ENCODE data around the gene NOS2.
"Not testable (repeated sequence)": the region's sequence is repeated elsewhere in the genome, so short reads cannot be mapped to it uniquely, and the experiment has no call there.

NOS2 gene

DNA sequence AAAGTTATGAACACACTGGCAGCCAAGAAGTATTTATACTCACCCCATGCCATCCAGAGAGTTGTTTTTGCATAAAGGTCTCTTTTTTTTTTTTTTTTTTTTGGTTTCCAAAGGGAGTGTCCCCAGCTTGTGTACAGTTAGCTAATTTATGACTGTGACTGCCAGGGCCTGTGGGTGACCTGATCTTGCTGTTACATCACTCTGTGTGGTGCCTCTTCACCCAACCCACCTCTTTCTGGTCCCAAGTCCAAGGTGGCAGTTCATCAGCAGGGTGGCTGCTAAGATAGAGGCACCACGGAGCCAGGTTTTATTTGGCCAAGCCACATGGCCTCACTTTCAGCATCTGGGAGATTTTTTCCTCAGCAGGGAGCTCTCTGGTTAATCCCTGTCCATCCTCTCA, at the start of gene NOS2:
Gene NOS2 (minus strand): TSS at position 8 of the 400 bp plus-strand sequence. CDS start 1,720 bp downstream, outside the sequence.
- DNase-seq (ENCODE audit: low read depth) = no peak

DNA sequence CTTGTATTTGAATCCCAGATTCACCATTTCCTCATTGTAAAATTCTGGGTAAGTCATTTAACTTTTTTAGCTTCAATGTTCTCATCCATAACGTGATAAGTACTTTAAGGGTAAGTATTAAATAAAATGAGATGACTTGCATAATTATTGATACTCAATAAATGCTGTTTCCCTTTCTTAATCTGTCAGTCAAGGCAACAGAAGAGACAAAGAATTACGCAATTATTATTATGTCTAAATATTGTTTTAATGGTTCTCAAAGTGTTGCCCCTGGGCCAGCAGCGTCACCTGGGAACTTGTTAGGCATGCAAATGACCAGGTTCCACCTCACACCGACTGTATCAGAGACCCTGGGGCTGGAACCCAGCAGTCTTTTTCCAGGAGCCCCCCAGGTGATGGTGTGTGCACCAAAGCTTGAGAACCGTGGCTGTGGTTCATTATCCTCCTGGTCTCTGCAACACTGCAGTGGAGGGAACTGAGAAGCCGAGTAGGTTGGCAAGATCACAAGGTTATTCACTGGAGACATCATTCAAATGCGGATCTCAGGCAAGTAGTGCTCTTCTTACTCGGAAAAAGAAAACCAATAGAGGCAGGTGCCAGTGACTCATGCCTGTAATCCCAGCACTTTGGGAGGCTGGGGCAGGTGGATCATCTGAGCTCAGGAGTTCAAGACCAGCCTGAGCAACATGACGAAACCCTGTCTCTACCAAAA, 49.3 kb upstream of the NOS2 start:
- DNase-seq (ENCODE audit: low read depth) = no peak

- DNase-seq (ENCODE audit: low read depth) = no peak
These were observed 48.6 kb upstream of the NOS2 start for GRCh38 chr17:27848931-27849330.

DNA sequence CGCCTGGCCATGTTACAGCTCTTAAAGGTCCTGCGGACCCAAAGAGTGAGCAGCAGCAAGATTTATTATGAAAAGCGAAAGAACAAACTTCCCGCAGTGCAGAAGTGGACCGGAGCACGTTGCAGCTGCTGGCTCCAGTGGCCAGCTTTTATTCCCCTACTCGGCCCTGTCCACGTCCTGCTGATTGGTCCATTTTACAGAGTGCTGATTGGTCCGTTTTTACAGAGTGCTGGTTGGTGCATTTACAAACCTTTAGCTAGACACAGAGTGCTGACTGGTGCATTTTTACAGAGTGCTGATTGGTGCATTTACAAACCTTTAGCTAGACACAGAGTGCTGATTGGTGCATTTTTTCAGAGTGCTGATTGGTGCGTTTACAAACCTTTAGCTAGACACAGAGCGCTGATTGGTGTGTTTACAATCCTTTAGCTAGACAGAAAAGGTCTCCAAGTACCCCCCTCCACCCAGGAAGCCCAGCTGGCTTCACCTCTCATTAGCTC, 46.5 kb upstream of the NOS2 start:
- not testable (repeated sequence) for DNase-seq (ENCODE audit: low read depth)

GRCh38 chr17:27846042-27846655, 45.8 kb upstream of the NOS2 start:
- no peak for DNase-seq (ENCODE audit: low read depth)

GRCh38 chr17:27845264-27846041, 45.1 kb upstream of the NOS2 start:
- no peak for DNase-seq (ENCODE audit: low read depth)

DNA sequence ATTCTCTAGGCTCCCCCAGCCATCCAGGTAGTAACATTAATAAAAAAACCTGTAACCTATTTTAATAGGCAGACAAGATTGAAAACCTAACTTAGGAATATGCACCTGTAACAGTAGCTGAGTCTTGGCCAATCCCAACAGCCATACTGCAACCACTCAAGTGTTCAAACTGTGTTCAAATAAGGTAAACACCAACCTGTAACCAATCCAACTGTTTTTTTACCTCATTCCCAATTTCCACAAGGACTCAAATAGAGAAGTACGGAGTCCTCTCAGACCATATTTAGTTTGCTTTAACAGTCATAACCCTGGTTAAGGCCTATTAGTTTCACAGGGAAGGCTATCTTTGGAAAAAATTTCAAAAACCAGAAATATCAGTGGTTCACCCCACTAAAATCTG, 40.4 kb upstream of the NOS2 start:
- DNase-seq (ENCODE audit: low read depth) = no peak

GRCh38 chr17:27840406-27840678, 40.0 kb upstream of the NOS2 start:
- DNase-seq (ENCODE audit: low read depth) = not testable (repeated sequence)

- not testable (repeated sequence) for DNase-seq (ENCODE audit: low read depth)
These were observed 39.5 kb upstream of the NOS2 start for GRCh38 chr17:27839571-27840405.

GRCh38 chr17:27838607-27839006, 38.3 kb upstream of the NOS2 start:
- DNase-seq (ENCODE audit: low read depth) = not testable (repeated sequence)

- not testable (repeated sequence) for DNase-seq (ENCODE audit: low read depth)
These were observed 37.4 kb upstream of the NOS2 start for GRCh38 chr17:27837769-27838168.

GRCh38 chr17:27836651-27837050, 36.3 kb upstream of the NOS2 start:
- DNase-seq (ENCODE audit: low read depth) = no peak

DNA sequence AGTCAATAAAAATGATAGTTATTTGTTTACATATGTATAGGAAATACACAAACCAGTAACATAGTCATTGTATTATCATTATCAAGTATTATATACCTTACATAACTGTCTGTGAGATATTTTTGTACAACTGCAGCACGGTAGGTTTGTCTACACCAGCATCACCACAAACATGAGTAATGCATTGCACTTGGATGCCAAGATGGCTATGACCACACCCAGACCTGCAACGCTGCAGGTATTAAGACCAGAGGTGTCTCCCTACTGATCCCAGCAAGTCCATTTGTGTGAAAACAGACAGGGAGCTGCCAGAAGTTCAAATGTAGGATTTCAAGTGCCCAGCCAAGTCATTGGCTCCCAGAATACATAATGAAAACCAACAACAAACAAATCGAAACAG, 34.2 kb upstream of the NOS2 start:
- DNase-seq (ENCODE audit: low read depth) = no peak

DNA sequence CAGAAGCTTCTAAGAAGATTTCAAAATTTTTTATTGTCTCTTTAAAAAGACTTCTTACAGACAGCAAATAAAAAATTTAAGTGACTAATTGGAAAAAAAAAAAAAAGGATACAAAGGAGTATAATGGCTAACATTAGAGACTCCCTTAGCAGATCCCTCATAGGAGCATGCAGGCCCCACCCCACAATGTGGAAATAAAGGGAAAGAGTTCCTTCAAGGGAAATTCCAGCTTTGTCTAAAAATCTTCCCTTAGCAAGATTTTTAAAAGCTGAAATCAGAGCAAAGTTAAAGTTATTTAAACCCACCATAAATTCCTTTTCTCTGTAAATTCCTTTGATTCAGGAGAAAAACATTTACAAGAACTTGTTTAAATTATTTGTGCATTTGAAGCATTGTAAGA, 32.5 kb upstream of the NOS2 start:
- DNase-seq (ENCODE audit: low read depth) = no peak

GRCh38 chr17:27829888-27830287, 29.6 kb upstream of the NOS2 start:
- DNase-seq (ENCODE audit: low read depth) = not testable (repeated sequence)

DNA sequence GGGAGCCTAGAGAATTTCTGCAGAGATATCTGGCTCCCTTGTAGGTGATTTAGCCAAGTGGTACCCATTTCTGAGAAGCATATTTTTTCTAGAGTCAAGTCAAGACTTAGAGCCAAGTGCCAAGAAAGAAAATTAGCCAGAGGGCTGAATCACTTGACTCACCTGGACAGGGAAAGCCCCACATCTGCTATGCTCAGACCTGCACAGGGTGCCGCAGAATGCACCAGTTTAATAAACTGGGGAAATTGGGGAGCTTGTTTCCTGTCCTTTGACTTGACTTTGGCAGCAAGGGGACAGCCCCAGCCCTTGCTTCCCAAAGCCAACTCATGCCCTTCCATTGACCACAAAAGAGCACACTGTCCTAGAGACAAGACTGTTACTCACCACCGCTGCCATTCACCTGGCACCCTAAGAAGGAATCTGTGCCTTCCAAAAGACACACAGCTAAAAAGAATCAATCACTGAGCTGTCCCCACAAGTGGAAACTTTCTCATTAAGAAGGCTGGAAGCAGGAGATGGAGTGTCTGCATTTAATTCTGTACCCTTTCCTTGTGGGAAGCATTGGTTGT, 28.9 kb upstream of the NOS2 start:
- DNase-seq (ENCODE audit: low read depth) = not testable (repeated sequence)

GRCh38 chr17:27825459-27825858, 25.1 kb upstream of the NOS2 start:
- DNase-seq (ENCODE audit: low read depth) = no peak

- no peak for DNase-seq (ENCODE audit: low read depth)
These were observed 24.4 kb upstream of the NOS2 start for GRCh38 chr17:27824745-27825144.

GRCh38 chr17:27824176-27824715, 23.9 kb upstream of the NOS2 start:
- no peak for DNase-seq (ENCODE audit: low read depth)

GRCh38 chr17:27822108-27822507, 21.8 kb upstream of the NOS2 start:
- not testable (repeated sequence) for DNase-seq (ENCODE audit: low read depth)

DNA sequence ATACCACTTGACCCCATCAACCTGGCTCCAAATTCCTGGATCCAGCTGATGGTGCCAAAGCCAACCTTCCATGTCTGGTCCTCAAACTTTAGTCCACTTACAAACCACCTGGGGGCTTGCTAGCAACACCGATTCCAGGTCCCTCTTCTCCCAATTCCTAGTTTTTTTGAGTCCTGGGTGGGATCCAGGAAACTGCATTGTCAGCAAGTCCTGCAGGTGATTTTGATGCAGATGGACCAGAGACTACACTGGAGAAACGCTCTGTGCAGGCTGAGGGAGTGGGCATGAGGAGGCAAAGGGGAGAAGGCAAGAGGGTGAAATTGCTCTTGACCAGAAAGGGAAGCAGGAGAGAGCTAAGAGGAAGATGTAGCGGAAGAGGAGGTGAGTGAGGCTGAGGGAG, 21.0 kb upstream of the NOS2 start:
- no peak for DNase-seq (ENCODE audit: low read depth)

DNA sequence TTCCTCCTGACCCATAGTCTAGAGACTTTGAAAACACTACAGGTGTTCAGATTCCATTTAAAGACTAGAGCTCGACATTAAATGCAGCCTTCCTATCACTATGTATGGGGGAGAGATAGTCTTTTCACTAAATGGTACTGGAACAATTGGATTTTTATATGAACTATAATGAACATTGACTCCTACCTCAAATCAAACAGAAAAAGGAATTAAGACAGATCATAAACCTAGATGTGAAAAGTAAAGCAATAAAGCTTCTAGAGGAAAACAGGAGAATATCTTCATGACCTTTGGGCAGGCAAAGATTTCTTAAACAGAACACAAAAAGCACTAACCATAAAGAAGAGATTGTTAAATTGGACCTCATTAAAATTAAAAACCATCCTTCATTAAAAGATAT, 18.8 kb upstream of the NOS2 start:
- DNase-seq (ENCODE audit: low read depth) = no peak
